ENCODE results near the gene TPSD1. TPM values are rescaled to one million over a fixed set of nuclear protein-coding genes. Genes with fewer than 3 reads are reported as not detected.
"Not testable (repeated sequence)": the region's sequence is repeated elsewhere in the genome, so short reads cannot be mapped to it uniquely, and the experiment has no call there.

TPSD1 gene
- total and polyA plus RNA-seq, 10 of the 15 experiments (the other 5 are each of a cell fraction or from before 2014, with no cell fraction given), result not detected

GRCh38 chr16:1225051-1225451 is 30.8 kb upstream of the TPSD1 start, which contains the start of gene TPSG1:
TPSG1 (minus strand) TSS chr16:1225268; CDS start chr16:1225252, 16 bp downstream.
- 13% methylated on average over 10 of the region's 10 CpGs for WGBS (ENCODE audit: insufficient coverage, insufficient replicate concordance, low lambda C conversion rate, missing lambda C conversion rate)
- POLR2A ChIA-PET, result no interaction called here

GRCh38 chr16:1225728-1226311 is 30.0 kb upstream of the TPSD1 start:
- POLR2A ChIA-PET; BruUV-seq (replicated peaks); H3K4me3 ChIP-seq; H2AFZ ChIP-seq (ENCODE audit: control insufficient read depth, low read depth, low read length); SMC1A ChIA-PET (ENCODE audit: uncharacterized antibody, unreplicated experiment); H3K4me1 ChIP-seq (ENCODE audit: control insufficient read depth, insufficient read depth, low read length); ATAC-seq; H3K9ac ChIP-seq (ENCODE audit: control insufficient read depth, insufficient read depth, low read length); intact Hi-C loops (cut with micrococcal nuclease; ENCODE audit: unreplicated experiment); RAD21 ChIA-PET (ENCODE audit: unreplicated experiment); H3K36me3 ChIP-seq (ENCODE audit: control insufficient read depth in 2 of 2, insufficient read depth in 2 of 2, low read length in 1 of 2); in situ Hi-C loops (cut with MboI); H3K27me3 ChIP-seq (replicated peaks in 1 of 2; ENCODE audit: control insufficient read depth in 2 of 2, insufficient read depth in 2 of 2, low read length in 1 of 2); H3K4me2 ChIP-seq (ENCODE audit: control insufficient read depth, insufficient read depth); FAIRE-seq; H3K79me2 ChIP-seq (ENCODE audit: control insufficient read depth, insufficient read depth, low read length); CTCF ChIA-PET; H3K27ac ChIP-seq (ENCODE audit: control insufficient read depth, insufficient read depth); DNase-seq (ENCODE audit: low read depth, low spot score); H3K9me3 ChIP-seq (replicated peaks; ENCODE audit: control insufficient read depth, insufficient read depth, low read length); H4K20me1 ChIP-seq (ENCODE audit: control insufficient read depth, insufficient read depth): not testable (repeated sequence)
- WGBS (ENCODE audit: insufficient coverage, insufficient replicate concordance, low lambda C conversion rate, missing lambda C conversion rate), result 37% methylated on average over 24 of the region's 24 CpGs

More at GRCh38 chr16:1225051-1225451, 30.8 kb upstream of the TPSD1 start, which contains the start of gene TPSG1:
- ATAC-seq (no peak), FAIRE-seq (no peak), DNase-seq (ENCODE audit: low read depth, low spot score) (no peak)
- Histone ChIP-seq H4K20me1 (ENCODE audit: control insufficient read depth, insufficient read depth) (no peaks in the 10 kb centered on the region), H3K4me2 (ENCODE audit: control insufficient read depth, insufficient read depth) (no peak within 1 kb of the TSS), H3K79me2 (ENCODE audit: control insufficient read depth, insufficient read depth, low read length) (no peaks in the 10 kb centered on the region), H3K9ac (ENCODE audit: control insufficient read depth, insufficient read depth, low read length) (no peak within 1 kb of the TSS), H2AFZ (ENCODE audit: control insufficient read depth, low read depth, low read length) (no peak within 1 kb of the TSS), H3K27ac (ENCODE audit: control insufficient read depth, insufficient read depth) (no peak within 1 kb of the TSS), H3K36me3 (ENCODE audit: control insufficient read depth in 2 of 2, insufficient read depth in 2 of 2, low read length in 1 of 2) (no peaks in the 10 kb centered on the region), H3K27me3 (replicated peaks in 1 of 2; ENCODE audit: control insufficient read depth in 2 of 2, insufficient read depth in 2 of 2, low read length in 1 of 2) (no peaks in the 10 kb centered on the region; a peak in 1 of 4 replicates), H3K4me3 (no peak within 1 kb of the TSS), H3K4me1 (ENCODE audit: control insufficient read depth, insufficient read depth, low read length) (no peaks in the 10 kb centered on the region), H3K9me3 (replicated peaks; ENCODE audit: control insufficient read depth, insufficient read depth, low read length) (no peaks in the 10 kb centered on the region)
- RAD21 ChIA-PET (ENCODE audit: unreplicated experiment), result no interaction called here
- intact Hi-C loops (cut with micrococcal nuclease; ENCODE audit: unreplicated experiment), result no loop called here
- SMC1A ChIA-PET (ENCODE audit: uncharacterized antibody, unreplicated experiment), result no interaction called here
- in situ Hi-C loops (cut with MboI), result no loop called here
- TF ChIP-seq, protein P1, sequence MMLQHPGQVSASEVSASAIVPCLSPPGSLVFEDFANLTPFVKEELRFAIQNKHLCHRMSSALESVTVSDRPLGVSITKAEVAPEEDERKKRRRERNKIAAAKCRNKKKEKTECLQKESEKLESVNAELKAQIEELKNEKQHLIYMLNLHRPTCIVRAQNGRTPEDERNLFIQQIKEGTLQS (IDR thresholded peaks at IDR 0.05; ENCODE audit: borderline replicate concordance, extremely low read depth, low read depth, low read length), result no peak
- TF ChIP-seq, protein P2, sequence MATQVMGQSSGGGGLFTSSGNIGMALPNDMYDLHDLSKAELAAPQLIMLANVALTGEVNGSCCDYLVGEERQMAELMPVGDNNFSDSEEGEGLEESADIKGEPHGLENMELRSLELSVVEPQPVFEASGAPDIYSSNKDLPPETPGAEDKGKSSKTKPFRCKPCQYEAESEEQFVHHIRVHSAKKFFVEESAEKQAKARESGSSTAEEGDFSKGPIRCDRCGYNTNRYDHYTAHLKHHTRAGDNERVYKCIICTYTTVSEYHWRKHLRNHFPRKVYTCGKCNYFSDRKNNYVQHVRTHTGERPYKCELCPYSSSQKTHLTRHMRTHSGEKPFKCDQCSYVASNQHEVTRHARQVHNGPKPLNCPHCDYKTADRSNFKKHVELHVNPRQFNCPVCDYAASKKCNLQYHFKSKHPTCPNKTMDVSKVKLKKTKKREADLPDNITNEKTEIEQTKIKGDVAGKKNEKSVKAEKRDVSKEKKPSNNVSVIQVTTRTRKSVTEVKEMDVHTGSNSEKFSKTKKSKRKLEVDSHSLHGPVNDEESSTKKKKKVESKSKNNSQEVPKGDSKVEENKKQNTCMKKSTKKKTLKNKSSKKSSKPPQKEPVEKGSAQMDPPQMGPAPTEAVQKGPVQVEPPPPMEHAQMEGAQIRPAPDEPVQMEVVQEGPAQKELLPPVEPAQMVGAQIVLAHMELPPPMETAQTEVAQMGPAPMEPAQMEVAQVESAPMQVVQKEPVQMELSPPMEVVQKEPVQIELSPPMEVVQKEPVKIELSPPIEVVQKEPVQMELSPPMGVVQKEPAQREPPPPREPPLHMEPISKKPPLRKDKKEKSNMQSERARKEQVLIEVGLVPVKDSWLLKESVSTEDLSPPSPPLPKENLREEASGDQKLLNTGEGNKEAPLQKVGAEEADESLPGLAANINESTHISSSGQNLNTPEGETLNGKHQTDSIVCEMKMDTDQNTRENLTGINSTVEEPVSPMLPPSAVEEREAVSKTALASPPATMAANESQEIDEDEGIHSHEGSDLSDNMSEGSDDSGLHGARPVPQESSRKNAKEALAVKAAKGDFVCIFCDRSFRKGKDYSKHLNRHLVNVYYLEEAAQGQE (IDR thresholded peaks at IDR 0.05; ENCODE audit: low read depth, low read length), result no peak
- TF ChIP-seq SP1 (IDR thresholded peaks at IDR 0.05; ENCODE audit: low read depth, low read length), result no peak
- no peak for TF ChIP-seq SIN3A (IDR thresholded peaks at IDR 0.05; ENCODE audit: low read depth, low read length)
- TF ChIP-seq TBL1XR1 (IDR thresholded peaks at IDR 0.05; ENCODE audit: low read depth, low read length), result no peak
- TF ChIP-seq MTA3 (IDR thresholded peaks at IDR 0.05; ENCODE audit: borderline replicate concordance, low read length), result no peak
- no TSS peak for BruUV-seq (replicated peaks)
- CTCF ChIA-PET, result no interaction called here

DNA sequence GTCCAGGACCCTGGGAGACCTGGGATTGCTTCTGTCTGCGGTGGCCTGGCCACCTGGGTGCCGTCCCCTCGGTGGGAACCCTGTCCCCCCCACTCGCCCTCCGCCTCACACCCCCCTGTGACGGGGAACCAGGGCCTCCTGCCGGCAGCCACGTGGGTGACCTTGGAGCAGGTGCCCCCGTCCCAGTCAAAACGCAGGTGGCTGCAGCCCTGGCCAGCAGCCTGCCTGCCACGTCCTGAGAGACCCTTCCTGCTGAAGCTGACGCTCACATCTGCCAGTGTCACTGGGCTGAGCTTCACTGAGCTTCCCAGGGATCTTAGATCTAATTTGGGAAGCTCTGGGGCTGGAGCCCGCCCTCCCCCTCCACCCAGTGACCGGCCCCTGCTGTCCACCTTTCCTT is 29.2 kb upstream of the TPSD1 start:
- FAIRE-seq; H3K4me3 ChIP-seq; CTCF ChIA-PET; SMC1A ChIA-PET (ENCODE audit: uncharacterized antibody, unreplicated experiment); H3K4me2 ChIP-seq (ENCODE audit: control insufficient read depth, insufficient read depth); DNase-seq (ENCODE audit: low read depth, low spot score); H3K4me1 ChIP-seq (ENCODE audit: control insufficient read depth, insufficient read depth, low read length); ATAC-seq; H3K9me3 ChIP-seq (replicated peaks; ENCODE audit: control insufficient read depth, insufficient read depth, low read length); POLR2A ChIA-PET; H3K36me3 ChIP-seq (ENCODE audit: control insufficient read depth in 2 of 2, insufficient read depth in 2 of 2, low read length in 1 of 2); H2AFZ ChIP-seq (ENCODE audit: control insufficient read depth, low read depth, low read length); H4K20me1 ChIP-seq (ENCODE audit: control insufficient read depth, insufficient read depth); H3K79me2 ChIP-seq (ENCODE audit: control insufficient read depth, insufficient read depth, low read length); H3K9ac ChIP-seq (ENCODE audit: control insufficient read depth, insufficient read depth, low read length); RAD21 ChIA-PET (ENCODE audit: unreplicated experiment); in situ Hi-C loops (cut with MboI); H3K27ac ChIP-seq (ENCODE audit: control insufficient read depth, insufficient read depth); intact Hi-C loops (cut with micrococcal nuclease; ENCODE audit: unreplicated experiment); H3K27me3 ChIP-seq (replicated peaks in 1 of 2; ENCODE audit: control insufficient read depth in 2 of 2, insufficient read depth in 2 of 2, low read length in 1 of 2); BruUV-seq (replicated peaks): not testable (repeated sequence)
- 6% methylated on average over 10 of the region's 14 CpGs for WGBS (ENCODE audit: insufficient coverage, insufficient replicate concordance, low lambda C conversion rate, missing lambda C conversion rate)
